ENCODE data around the gene DCTD.

DNA sequence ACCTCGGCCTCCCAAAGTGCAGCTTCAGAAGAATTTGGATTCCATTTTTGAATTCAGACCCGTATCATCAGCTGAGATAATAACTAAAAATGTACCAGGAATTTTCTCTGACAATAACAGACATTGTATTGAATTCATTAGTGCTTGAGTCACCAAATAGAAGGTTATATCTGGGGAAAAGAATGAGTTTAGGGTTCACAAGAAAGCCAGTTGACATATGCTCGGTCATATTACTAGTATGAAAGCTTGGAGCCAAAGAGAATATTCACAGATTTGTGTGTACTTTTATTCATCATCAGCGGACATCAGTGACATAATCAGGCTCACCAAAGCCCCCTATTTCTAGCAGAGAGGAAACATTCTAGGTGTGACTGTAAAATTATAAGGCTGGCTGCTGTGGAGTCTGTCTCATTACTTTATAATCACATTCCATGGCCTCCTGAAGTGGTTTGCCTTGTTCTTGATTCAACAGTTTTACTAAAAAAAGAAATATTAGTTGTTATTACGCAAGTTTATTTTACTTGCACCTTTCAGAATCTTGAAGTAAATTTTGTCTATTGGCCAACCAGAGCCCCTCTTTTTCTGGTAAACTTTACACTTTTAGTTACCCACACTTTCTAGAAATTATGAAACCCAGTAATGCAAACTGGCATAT is 14.6 kb upstream of the DCTD start:
- TF ChIP-seq, protein P1, sequence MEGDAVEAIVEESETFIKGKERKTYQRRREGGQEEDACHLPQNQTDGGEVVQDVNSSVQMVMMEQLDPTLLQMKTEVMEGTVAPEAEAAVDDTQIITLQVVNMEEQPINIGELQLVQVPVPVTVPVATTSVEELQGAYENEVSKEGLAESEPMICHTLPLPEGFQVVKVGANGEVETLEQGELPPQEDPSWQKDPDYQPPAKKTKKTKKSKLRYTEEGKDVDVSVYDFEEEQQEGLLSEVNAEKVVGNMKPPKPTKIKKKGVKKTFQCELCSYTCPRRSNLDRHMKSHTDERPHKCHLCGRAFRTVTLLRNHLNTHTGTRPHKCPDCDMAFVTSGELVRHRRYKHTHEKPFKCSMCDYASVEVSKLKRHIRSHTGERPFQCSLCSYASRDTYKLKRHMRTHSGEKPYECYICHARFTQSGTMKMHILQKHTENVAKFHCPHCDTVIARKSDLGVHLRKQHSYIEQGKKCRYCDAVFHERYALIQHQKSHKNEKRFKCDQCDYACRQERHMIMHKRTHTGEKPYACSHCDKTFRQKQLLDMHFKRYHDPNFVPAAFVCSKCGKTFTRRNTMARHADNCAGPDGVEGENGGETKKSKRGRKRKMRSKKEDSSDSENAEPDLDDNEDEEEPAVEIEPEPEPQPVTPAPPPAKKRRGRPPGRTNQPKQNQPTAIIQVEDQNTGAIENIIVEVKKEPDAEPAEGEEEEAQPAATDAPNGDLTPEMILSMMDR (IDR thresholded peaks at IDR 0.05): no peak
- TF ChIP-seq EP300 (IDR thresholded peaks at IDR 0.05): no peak
- no peak for TF ChIP-seq POLR2A (IDR thresholded peaks at IDR 0.05)
- TF ChIP-seq POLR2AphosphoS5 (IDR thresholded peaks at IDR 0.05): no peak
